Breast epithelium (tissue), 4 donors: ENCODE data around the gene KIF26B. TPM values are rescaled to one million over a fixed set of nuclear protein-coding genes. Genes with fewer than 3 reads are reported as not detected.

Experiments
- DNase-seq, 2 donors: peaks; one replicate each; pipeline ENCODE4 v3.0.0-alpha.2; 2019; ENCODE audit warnings: low spot score in 2 of 2
- H3K27ac ChIP-seq, 2 donors: fragments of 200-600 bp; sonication (generic) in 1 of 2; one replicate each; pipeline ENCODE4 v1.5.1; 2016 to 2019; ENCODE audit warnings: mild to moderate bottlenecking in 1 of 2
- H3K27me3 ChIP-seq, 2 donors: fragments of 200-600 bp; sonication (generic) in 1 of 2; one replicate each; pipeline versions ENCODE4 v1.5.1 to v1.6.0; 2017 to 2019; ENCODE audit warnings: control low read depth in 1 of 2, mild to moderate bottlenecking in 1 of 2
- H3K36me3 ChIP-seq: fragments of 200-600 bp; one replicate; pipeline ENCODE4 v1.5.1; 2019
- H3K4me1 ChIP-seq, 2 donors: fragments of 200-600 bp; sonication (generic); one replicate each; pipeline ENCODE4 v1.5.1; 2016 to 2019; ENCODE audit warnings: control low read depth in 1 of 2
- H3K4me3 ChIP-seq, 3 donors: fragments of 200-600 bp; sonication (generic); 1 replicate in 2 of 3; 2 replicates in 1 of 3; pipeline ENCODE4 v1.5.1; 2016 to 2019; ENCODE audit warnings: mild to moderate bottlenecking in 3 of 3, moderate library complexity in 2 of 3
- H3K9me3 ChIP-seq, 2 donors: fragments of 200-600 bp; sonication (generic) in 1 of 2; one replicate each; pipeline ENCODE4 v1.5.1; 2016 to 2019; ENCODE audit warnings: control low read depth in 1 of 2
- POLR2A ChIP-seq: fragments of 450-650 bp; IDR thresholded peaks from one replicate; pipeline ENCODE4 v1.6.1; 2016; ENCODE audit warnings: antibody characterized with exemption, mild to moderate bottlenecking, moderate library complexity
- POLR2AphosphoS5 ChIP-seq, 3 donors: sonication (generic); formaldehyde crosslinking; IDR thresholded peaks; one replicate each; pipeline ENCODE4 v1.6.1; 2017; ENCODE audit warnings: antibody characterized with exemption in 3 of 3
- intact Hi-C: fragments of 100-400 bp; cut with DNase I; formaldehyde crosslinking; loops from one replicate; pipeline ENCODE4 v1.15.1; 2023; ENCODE audit warnings: low total_unique reads
- total RNA-seq, 3 donors: library from RNA; depleted of rRNA; stranded (reverse); fragments of >200 nt; gene quantifications; one replicate each; pipeline ENCODE4 v1.1.0, GENCODE V29; 2016
- TF ChIP-seq, protein P1 (sequence below), 3 donors: fragments of 450-650 bp; IDR thresholded peaks; one replicate each; pipeline ENCODE4 v1.5.1; 2016 to 2017; ENCODE audit warnings: antibody characterized with exemption in 3 of 3, mild to moderate bottlenecking in 3 of 3, moderate library complexity in 3 of 3

KIF26B gene
- total RNA-seq, 3 donors from 2014 or later: 0.32 to 1.0 (median 0.33) TPM

DNA sequence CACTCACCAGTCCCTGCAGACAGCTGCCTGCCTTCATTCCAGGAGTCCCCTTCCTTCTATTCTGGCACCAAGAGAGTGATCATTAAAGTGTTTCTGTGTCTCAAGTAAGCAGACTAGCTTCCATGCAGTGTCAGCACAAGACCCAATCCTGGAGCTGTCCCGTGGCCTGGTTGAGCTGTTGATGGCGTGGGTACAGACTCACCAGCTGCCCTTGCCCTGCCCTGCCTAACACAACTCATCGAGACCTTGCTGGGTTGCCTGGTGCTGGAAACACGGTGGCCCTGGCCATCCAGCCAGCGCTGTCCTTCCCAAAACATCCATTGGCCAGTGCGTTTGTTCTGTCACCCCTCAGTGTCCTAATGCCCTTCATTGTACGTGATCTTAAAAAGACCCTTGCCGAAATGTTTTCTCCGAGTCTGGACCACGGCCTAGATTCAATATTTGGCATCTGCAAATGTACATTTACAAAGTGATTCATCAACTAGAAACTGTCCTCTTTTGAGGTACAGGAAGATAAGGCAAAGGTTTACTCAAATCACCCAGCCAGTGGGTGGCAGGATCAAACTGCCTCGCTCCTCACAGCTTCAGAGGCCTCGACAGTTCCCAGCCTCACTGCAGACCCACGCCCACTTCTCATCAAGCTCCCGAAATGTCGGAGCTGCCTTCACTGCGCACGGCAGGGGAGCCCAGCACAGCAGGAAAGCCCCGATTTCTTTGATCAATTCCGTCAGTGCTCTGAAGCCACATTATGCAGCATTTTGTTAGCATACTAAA lies 494.2 kb downstream of the KIF26B start:
- H3K4me1 ChIP-seq: no peaks in the 10 kb centered on the region
- no peak for DNase-seq
- no peaks in the 10 kb centered on the region for H3K27me3 ChIP-seq
- no peaks in the 10 kb centered on the region for H3K36me3 ChIP-seq
- H3K4me3 ChIP-seq: no peak overlapping the region
- no peaks in the 10 kb centered on the region for H3K9me3 ChIP-seq
- no peak for TF ChIP-seq POLR2A
- no peak for TF ChIP-seq POLR2AphosphoS5 (IDR thresholded peaks at IDR 0.05)
- TF ChIP-seq, protein P1, sequence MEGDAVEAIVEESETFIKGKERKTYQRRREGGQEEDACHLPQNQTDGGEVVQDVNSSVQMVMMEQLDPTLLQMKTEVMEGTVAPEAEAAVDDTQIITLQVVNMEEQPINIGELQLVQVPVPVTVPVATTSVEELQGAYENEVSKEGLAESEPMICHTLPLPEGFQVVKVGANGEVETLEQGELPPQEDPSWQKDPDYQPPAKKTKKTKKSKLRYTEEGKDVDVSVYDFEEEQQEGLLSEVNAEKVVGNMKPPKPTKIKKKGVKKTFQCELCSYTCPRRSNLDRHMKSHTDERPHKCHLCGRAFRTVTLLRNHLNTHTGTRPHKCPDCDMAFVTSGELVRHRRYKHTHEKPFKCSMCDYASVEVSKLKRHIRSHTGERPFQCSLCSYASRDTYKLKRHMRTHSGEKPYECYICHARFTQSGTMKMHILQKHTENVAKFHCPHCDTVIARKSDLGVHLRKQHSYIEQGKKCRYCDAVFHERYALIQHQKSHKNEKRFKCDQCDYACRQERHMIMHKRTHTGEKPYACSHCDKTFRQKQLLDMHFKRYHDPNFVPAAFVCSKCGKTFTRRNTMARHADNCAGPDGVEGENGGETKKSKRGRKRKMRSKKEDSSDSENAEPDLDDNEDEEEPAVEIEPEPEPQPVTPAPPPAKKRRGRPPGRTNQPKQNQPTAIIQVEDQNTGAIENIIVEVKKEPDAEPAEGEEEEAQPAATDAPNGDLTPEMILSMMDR (IDR thresholded peaks at IDR 0.05): no peak
- H3K27ac ChIP-seq: no peak overlapping the region
- intact Hi-C loops: loop anchor here (10.0 kb wide), 1 partner anchor 686 kb away; no protein-coding TSS in a partner anchor

DNA sequence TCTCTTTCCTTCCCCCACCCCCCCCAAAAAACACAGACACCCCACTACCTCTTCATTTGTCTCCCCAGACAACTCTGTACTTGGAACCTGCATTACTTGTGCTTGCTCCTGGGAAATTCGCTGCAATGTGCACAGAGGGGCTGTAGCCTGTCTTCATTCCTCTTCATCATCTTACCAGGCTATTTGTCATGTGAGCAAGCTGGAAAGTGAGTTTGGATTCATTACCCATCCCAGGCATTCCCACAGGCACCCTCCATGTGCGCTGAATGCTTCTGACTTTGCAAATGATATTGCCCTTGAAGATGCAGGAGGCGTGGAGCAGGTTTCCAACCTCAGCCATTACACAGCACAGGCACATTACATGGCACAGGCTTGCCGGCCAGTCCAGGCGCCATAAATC lies 494.9 kb downstream of the KIF26B start:
- no peak for TF ChIP-seq POLR2A
- no peak for TF ChIP-seq POLR2AphosphoS5 (IDR thresholded peaks at IDR 0.05)
- TF ChIP-seq, protein P1 (IDR thresholded peaks at IDR 0.05): no peak
- no peaks in the 10 kb centered on the region for H3K9me3 ChIP-seq
- intact Hi-C loops: loop anchor here (10.0 kb wide), 1 partner anchor 685 kb away; no protein-coding TSS in a partner anchor

DNA sequence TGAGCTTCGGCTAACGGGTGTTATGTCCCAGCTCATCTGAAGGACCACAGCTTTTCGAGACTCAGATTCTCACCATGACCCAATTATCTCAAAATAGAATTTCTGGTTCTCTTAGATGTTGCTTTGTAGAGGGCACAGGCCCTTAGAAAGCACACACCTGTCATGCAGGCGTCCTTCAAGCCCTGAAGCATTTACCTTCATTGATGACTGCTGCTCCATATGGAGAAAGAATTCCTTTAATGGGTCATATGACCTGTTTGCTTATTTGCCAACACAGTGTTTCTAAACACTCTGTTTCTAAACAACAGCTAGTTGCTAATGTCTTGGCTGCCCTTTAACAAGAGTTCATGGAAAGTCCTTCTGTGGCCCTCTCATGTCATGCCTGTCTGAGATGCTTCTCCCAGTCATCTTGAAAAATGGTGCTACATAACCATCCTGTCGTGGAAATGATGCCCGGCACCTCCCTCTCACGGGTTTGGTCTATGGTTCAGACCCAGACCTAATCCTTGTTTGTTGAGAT lies 495.7 kb downstream of the KIF26B start:
- TF ChIP-seq POLR2AphosphoS5 (IDR thresholded peaks at IDR 0.05) (no peak), POLR2A (no peak)
- TF ChIP-seq, protein P1 (IDR thresholded peaks at IDR 0.05): no peak
- intact Hi-C loops: no loop called here
- H3K4me3 ChIP-seq: no peak overlapping the region

More for the DNA sequence above, 494.9 kb downstream of the KIF26B start:
- H3K4me3 ChIP-seq: no peak overlapping the region
- H3K27ac ChIP-seq: no peak overlapping the region
- H3K36me3 ChIP-seq: no peaks in the 10 kb centered on the region
- H3K4me1 ChIP-seq: no peaks in the 10 kb centered on the region
- H3K27me3 ChIP-seq: no peaks in the 10 kb centered on the region
- DNase-seq: no peak

DNA sequence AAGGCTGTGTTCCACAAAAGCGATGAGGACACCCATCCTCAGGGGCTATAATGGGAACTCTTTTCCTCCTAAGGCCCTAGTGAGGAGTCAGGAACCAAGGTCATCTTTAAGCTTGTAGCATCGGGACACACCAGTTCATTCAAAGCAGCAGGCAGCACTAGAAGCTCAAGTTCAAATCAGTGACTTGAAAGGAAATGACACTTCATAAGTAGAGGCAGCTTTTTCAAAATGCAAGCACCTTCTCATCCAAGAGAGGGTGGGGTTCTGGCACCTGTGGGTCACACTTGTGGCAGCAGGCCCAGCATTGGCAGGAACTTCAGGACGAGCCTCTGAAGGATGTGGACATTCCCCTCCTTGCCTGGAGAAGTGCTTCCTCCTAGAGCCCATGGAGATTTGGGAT lies 496.3 kb downstream of the KIF26B start:
- TF ChIP-seq, protein P1 (IDR thresholded peaks at IDR 0.05): no peak
- no peak for TF ChIP-seq POLR2AphosphoS5 (IDR thresholded peaks at IDR 0.05)
- no peak for TF ChIP-seq POLR2A
- Histone ChIP-seq H3K4me3 (no peak overlapping the region), H3K27me3 (no peaks in the 10 kb centered on the region), H3K4me1 (no peaks in the 10 kb centered on the region), H3K36me3 (no peaks in the 10 kb centered on the region), H3K9me3 (no peaks in the 10 kb centered on the region), H3K27ac (no peak overlapping the region)
- intact Hi-C loops: no loop called here
- no peak for DNase-seq

More for the DNA sequence above, 495.7 kb downstream of the KIF26B start:
- Histone ChIP-seq H3K27ac (no peak overlapping the region), H3K36me3 (no peaks in the 10 kb centered on the region), H3K27me3 (no peaks in the 10 kb centered on the region), H3K9me3 (no peaks in the 10 kb centered on the region), H3K4me1 (no peaks in the 10 kb centered on the region)
- DNase-seq: no peak

DNA sequence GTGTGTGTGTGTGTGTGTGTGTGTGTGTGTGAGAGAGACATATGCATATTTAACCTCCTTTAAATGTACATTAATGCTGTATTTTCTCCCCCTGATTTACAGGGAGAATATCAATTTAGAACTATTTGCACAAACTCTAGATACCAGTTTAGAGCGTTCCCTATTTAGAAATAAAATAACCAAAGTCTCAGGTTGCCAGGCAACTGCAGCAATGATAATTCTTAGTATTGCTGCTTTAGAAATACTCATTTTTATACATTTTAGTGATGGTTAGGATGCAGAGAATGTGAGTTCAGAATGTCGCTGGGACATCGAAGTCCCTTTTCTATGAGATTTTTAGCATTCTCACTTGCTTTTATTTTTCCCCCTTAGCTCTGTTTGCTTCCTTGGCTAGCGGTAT lies 497.3 kb downstream of the KIF26B start:
- intact Hi-C loops: no loop called here
- TF ChIP-seq POLR2A: no peak
- TF ChIP-seq POLR2AphosphoS5 (IDR thresholded peaks at IDR 0.05): no peak
- TF ChIP-seq, protein P1 (IDR thresholded peaks at IDR 0.05): no peak

More for the DNA sequence above, 497.3 kb downstream of the KIF26B start:
- no peak for DNase-seq
- Histone ChIP-seq H3K9me3 (no peaks in the 10 kb centered on the region), H3K27ac (no peak overlapping the region), H3K27me3 (no peaks in the 10 kb centered on the region), H3K4me3 (no peak overlapping the region), H3K36me3 (no peaks in the 10 kb centered on the region), H3K4me1 (no peaks in the 10 kb centered on the region)
